Stimulated activated CD4-positive, alpha-beta T cell treated with anti-CD3 and anti-CD28 coated beads, Interleukin-1b, Interleukin-23, amount 100 ng/mL, for 24 hours (primary cell): Measurements from ENCODE around the gene CLEC4G.

ENCODE experiments used
- DNase-seq, 4 experiments: peaks; one replicate each; pipeline ENCODE4 v3.0.0-alpha.2; 2020; ENCODE audit warnings: low read depth in 4 of 4, low spot score in 1 of 4

Gene CLEC4G

DNA sequence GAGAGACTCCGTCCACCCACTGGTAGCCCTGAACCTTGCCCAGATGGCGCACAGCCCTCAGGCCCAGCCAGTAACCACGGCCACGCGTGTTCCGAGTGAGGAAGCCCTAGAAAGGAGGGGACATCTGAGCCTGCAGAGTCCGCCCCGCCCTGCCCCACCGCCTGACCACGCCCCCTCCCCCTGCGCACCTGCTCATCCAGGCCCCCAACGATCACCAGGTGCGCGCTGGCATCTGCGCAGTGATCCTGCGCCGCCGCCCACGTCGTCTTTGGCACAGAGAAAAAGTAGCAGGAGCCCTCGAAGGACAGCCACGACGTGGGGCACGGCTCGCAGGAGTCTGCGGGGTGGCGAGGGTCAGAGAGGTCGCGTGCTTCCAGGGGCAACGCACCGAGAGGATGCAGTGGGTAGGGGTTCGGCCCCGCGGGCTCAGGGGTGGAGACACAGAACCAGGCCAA lies 2.1 kb downstream of the CLEC4G start:
- DNase-seq = no peak

- DNase-seq = no peak
Measured at GRCh38 chr19:7729211-7729610, 2.7 kb downstream of the CLEC4G start.

- no peak for DNase-seq
Measured at GRCh38 chr19:7725791-7726190, 6.1 kb downstream of the CLEC4G start.

DNA sequence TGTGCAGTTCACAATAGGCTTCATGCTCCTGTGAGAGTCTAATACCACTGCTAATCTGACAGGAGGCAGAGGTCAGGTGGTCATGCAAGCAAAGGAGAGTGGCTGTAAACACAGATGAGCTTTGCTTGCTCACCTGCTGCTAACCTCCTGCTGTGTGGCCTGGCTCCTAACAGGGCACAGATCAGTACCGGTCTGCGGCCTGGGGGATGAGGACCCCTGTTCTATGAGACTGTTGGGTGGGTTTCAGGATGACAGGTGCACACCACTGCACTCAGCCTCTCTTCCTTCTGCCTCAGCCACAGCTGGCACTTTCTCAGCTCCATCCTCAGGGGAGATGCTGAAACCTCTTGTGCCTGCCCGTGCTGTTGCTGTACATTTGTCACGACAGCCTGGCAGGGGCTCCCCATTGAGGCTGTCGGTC lies 9.7 kb downstream of the CLEC4G start:
- no peak for DNase-seq

- DNase-seq = no peak
Measured at GRCh38 chr19:7720351-7720750, 11.6 kb downstream of the CLEC4G start.

- DNase-seq = no peak
Measured at GRCh38 chr19:7718668-7719067, 13.2 kb downstream of the CLEC4G start.

- no peak for DNase-seq
Measured at GRCh38 chr19:7716762-7717161, 15.1 kb downstream of the CLEC4G start.

DNA sequence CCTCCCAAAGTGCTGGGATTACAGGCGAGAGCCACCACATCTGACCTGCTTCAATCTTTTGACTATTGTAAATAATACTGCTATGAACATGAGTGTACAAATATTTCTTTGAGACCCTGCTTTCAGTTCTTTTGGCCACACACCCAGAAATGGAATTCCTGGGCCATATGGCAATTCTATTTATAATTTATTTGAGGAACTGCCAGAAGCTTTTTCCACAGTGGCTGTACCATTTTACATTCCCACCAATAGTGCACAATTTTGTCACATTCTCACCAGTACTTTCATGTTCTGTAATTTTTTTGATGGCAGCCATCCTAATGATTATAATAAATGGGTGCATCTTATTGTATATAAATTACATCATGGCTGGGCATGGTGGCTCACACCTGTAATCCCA lies 16.2 kb downstream of the CLEC4G start:
- no peak for DNase-seq

GRCh38 chr19:7710616-7711015 lies 21.3 kb downstream of the CLEC4G start:
- DNase-seq = no peak

DNA sequence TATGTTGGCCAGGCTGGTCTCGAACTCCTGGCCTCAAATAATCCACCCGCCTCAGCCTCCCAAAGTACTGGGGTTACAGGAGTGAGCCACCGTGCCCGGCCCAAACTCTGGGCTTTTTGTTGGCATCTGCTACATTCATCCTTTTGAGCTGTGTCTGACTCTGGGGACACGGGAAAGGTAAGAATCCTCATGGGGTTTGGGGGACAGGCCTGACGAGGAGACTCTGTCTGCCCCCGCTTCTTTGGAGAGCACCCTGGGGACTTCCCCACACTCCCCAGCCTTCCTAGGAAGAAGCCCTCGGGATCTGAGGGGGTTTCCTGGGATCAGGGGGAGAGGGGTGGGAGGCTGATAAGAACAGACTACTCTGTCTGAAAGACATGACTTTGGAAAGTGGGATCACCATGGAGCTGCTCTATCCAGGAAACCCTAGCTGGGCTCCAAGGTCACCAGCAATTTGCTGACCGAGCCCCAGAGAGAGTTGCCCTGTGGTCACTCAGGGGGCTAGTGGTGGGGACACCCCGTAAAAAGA lies 21.9 kb downstream of the CLEC4G start:
- no peak for DNase-seq

DNA sequence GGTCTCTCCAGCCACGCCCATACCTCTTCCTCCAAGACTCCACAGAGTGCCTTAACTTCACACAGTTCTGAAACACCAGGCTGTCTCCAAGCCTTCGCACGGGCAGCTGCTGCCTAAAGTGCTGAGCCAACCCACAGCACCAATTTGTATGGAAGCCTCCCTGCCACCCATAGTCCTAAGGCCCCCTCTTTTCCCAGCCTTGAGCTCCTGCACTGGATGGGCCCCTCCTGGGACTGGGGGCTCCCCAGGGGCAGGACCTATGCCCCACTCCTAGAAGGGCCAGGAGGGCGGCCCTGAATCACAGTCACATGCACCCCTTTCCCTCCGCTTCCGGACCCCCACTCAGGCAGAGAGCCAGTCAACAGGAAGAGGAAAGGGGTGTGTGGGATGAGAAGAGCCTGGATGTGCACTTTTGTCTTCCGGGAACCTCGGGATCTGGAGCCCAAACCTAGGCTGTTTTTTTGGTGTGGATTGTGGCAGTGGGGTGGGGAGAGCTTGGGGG lies 24.9 kb downstream of the CLEC4G start:
- no peak for DNase-seq

- no peak for DNase-seq
Measured at GRCh38 chr19:7706188-7706954, 25.5 kb downstream of the CLEC4G start.

DNA sequence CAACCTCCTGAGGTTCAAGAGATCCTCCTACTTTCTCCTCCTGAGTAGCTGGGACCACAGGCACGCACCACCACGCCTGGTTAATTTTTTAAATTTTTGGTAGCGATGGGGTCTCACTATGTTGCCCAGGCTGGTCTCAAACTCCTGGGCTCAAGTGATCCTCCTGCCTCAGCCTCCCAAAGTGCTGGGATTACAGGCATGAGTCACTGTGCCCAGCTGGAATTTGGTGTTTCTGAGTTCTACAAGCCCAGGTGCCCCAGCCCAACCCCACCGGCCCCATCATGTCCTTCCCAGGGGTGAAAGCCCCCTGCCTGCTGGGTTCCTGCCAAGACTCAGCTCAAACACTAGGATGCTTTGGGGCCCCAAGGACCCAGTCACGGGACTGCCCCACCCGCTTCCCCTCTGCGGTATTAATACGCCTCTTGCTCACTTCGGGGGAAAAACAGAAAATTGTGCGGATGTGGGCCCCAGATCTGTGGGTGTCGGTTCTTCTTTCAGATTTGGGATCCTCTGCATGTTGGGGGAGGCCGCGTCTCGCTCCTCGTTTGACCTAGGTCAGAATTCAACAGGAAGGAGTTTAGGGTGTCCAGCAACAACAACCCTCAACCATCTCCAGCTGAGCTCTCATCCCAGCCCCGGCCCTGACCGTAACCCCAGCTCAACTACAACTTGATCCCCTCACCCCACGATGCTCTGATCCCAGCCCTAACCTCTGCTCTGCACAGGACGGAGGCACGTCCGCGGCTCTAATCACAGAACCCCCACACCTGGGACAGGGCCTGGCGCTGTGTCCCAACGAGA lies 26.3 kb downstream of the CLEC4G start:
- DNase-seq = peak; percentile 28 to 70 (median 47)

DNA sequence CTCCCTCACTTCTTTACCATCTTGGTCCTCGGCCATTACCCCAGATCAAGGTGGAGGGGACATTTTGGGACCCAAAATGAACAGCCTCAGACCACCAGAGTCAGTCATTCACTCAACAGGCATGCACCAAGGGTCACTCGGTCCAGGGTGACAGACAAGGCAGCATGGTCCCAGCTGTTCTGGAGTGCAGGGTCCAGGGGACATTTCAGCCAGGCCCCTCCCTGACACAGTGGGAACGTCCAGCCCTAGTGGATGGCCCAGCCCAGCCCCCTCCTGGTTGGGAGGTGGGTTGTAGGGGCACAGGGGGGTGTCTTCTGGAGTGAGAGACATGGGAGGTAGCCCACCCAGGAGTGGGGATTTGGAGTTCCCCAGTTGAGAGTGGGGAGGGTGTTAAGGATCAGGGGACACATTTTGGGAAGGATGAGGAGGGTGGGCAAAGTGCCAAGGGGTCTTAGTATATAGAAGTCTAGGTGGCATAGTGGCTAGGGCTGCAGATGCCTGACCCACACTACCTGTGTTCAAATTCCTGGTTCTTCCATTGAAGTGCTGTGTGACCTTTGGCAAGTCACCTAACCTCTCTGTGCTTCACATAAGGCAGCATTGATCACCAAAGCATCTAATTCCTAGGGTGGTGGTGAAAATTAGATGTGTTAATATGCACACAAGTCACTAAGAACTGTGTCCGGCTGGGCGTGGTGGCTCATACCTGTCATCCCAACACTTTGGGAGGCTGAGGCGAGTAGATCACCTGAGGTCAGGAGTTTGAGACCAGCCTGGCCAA lies 27.4 kb downstream of the CLEC4G start:
- DNase-seq = no peak

GRCh38 chr19:7703332-7703731 lies 28.6 kb downstream of the CLEC4G start:
- DNase-seq = no peak

DNA sequence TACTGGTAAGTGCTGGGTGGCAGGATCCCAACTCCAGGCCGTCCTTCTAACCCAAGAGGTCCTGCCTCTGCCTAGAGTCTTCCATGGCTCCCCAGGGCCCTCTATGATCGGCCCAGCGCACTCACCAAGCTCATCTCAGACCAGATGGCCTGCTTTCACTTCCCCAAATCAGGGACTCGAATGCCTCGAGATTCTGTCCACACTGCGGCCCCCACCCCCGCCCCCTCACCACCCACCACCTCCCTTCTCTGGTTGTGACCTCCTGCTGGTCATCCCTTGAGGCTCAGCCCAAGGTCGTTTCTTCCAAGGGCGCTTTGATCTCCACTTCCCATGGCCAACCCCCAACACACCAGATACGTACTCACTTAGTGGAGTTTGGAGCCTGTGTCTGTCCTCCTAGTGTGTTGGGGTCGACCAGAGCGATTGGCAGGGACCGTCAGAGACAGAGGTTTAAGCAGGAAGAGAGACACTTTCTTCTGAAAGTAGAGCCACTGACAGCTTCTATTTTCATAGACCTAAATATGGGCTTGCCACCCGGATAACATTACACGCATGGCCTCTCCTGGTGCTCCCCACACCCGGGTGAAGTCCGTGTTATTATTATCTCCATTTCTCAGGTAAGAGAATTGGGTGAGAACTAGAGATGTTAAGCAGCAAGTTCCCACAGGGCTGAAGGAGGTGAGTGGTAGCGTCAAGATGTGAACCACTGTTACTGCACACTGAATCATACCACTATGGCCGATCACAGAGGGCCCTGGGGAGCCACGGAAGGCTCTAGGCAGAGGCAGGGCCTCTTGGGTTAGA lies 30.1 kb downstream of the CLEC4G start, which contains the start of gene FCER2:
Gene FCER2, minus strand, starts transcription at position 478 of the 804 bp plus-strand sequence. CDS start 2,371 bp downstream, outside the sequence.
- no peak for DNase-seq

GRCh38 chr19:7701049-7701653 lies 30.8 kb downstream of the CLEC4G start:
- no peak for DNase-seq

DNA sequence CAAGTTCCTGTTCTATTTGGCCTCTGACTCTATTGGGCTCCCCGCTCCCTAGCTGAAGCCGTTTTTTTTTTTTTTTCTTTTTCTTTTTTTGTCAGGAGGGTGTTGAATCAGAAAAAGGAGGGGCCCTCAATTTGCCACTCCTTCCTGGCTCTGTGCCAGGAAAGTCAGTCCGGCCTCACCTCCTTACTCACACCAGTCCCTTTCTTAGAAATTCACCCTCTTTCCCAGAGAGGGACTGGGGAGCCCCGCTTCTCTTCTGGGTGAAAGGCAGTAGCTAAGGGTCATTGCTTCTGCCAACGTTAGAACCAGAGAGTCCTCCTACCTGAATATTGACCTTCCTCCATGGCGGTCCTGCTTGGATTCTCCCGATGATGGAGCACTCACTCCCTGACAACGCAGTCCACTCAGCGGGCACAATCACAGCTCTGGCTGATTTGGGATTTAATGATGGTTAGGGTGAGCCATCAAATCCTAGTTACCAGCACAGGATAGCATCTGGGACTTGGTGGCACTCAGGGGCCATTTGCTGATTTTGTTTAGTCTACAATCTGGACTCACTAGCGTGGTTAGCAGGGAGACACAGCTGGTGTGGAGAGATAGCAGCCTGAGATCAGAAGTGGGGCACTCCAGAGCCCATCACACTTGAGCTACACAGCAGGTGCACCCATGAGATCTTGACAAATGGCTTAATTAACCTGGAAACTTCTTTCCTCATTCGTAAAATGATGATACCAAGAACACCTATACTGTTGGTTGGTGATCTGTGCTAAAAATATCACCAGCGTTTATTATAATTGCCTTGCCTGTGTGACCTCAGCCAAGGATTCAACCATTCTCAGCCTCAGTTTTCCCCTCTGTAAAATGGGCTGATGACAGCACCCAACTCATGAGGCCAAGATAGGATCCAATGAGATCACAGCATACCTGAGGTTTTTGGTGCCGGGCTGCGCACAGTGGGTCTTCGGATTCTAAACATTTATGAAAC lies 32.2 kb downstream of the CLEC4G start:
- DNase-seq = peak in 2 of 4 experiments; percentile 20 to 54

DNA sequence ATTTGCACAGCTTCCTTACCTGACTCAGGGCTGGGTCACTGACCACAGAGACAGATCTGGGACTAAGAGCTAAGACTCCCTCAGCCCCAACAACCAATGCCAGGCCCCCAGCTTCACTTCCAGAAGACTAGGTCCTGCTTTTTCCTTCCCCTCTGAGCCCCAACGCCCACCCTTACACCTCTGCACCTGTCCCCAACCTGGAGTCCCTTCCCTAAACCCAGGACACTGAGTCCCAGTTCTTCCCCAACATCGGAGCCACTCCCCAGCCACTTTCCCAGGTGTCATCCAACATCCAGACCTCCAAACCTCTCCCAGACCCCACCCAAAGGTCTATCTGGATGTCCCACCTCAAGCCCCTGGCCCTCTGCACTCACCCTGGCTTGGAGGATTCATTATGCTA lies 32.9 kb downstream of the CLEC4G start:
- no peak for DNase-seq
